HEK293T (cell line): ENCODE data around the gene SEMA6C.

Experiments used
- ARNT ChIP-seq: fragments of 450-650 bp; IDR thresholded peaks from 2 replicates; pipeline ENCODE4 v1.6.1; 2017; ENCODE audit warnings: mild to moderate bottlenecking
- BHLHE40 ChIP-seq: fragments of 450-650 bp; IDR thresholded peaks from 2 replicates; pipeline ENCODE4 v1.6.1; 2016; ENCODE audit warnings: mild to moderate bottlenecking, moderate library complexity, borderline replicate concordance
- CTBP1 ChIP-seq: fragments of 450-650 bp; IDR thresholded peaks from 2 replicates; pipeline ENCODE4 v1.6.1; 2016; ENCODE audit warnings: borderline replicate concordance
- ELF4 ChIP-seq: fragments of 450-650 bp; IDR thresholded peaks from 2 replicates; pipeline ENCODE4 v1.6.1; 2017; ENCODE audit warnings: antibody characterized with exemption
- FOXA1 ChIP-seq: fragments of 450-650 bp; IDR thresholded peaks from 2 replicates; pipeline ENCODE4 v1.6.1; 2016; ENCODE audit warnings: mild to moderate bottlenecking
- FOXK2 ChIP-seq: fragments of 450-650 bp; IDR thresholded peaks from 2 replicates; pipeline ENCODE4 v1.6.1; 2016; ENCODE audit warnings: mild to moderate bottlenecking
- FOXM1 ChIP-seq: fragments of 450-650 bp; IDR thresholded peaks from 2 replicates; pipeline ENCODE4 v1.6.1; 2017; ENCODE audit warnings: mild to moderate bottlenecking, borderline replicate concordance
- HDGF ChIP-seq: fragments of 450-650 bp; IDR thresholded peaks from 2 replicates; pipeline ENCODE4 v1.6.1; 2017; ENCODE audit warnings: antibody characterized with exemption, borderline replicate concordance
- L3MBTL2 ChIP-seq: fragments of 450-650 bp; conservative IDR thresholded peaks from 2 replicates; pipeline ENCODE4 v1.6.1; 2016; ENCODE audit warnings: mild to moderate bottlenecking
- PKNOX1 ChIP-seq: fragments of 450-650 bp; IDR thresholded peaks from 2 replicates; pipeline ENCODE4 v1.6.1; 2016
- SP1 ChIP-seq: fragments of 450-650 bp; IDR thresholded peaks from 2 replicates; pipeline ENCODE4 v1.6.1; 2017
- SUZ12 ChIP-seq: fragments of 450-650 bp; IDR thresholded peaks from 2 replicates; pipeline ENCODE4 v1.6.1; 2016; ENCODE audit warnings: mild to moderate bottlenecking
- TARDBP ChIP-seq: fragments of 450-650 bp; IDR thresholded peaks from 2 replicates; pipeline ENCODE4 v1.6.1; 2016
- ZNF384 ChIP-seq: fragments of 450-650 bp; IDR thresholded peaks from 2 replicates; pipeline ENCODE4 v1.6.1; 2016

GRCh38 chr1:151175041-151175741 lies 28.8 kb upstream of the SEMA6C start:
- TF ChIP-seq TARDBP (no peak), ZNF384 (no peak), PKNOX1 (no peak), ELF4 (no peak), SP1 (no peak), FOXA1 (no peak), CTBP1 (no peak), HDGF (no peak), FOXM1 (no peak), L3MBTL2 (no peak), BHLHE40 (no peak), SUZ12 (no peak), ARNT (no peak), FOXK2 (no peak)
